Amniotic stem cell (primary cell): ENCODE results near the gene ZSWIM3.
A peak's percentile ranks its signal among the peaks of the same experiment; 100 is the strongest.
"Not testable (repeated sequence)": the region's sequence is repeated elsewhere in the genome, so short reads cannot be mapped to it uniquely, and the experiment has no call there.

ENCODE experiments used
- DNase-seq: peaks from one replicate; lab custom pipeline; 2025; lab: John Stamatoyannopoulos, UW

The ZSWIM3 gene

DNA sequence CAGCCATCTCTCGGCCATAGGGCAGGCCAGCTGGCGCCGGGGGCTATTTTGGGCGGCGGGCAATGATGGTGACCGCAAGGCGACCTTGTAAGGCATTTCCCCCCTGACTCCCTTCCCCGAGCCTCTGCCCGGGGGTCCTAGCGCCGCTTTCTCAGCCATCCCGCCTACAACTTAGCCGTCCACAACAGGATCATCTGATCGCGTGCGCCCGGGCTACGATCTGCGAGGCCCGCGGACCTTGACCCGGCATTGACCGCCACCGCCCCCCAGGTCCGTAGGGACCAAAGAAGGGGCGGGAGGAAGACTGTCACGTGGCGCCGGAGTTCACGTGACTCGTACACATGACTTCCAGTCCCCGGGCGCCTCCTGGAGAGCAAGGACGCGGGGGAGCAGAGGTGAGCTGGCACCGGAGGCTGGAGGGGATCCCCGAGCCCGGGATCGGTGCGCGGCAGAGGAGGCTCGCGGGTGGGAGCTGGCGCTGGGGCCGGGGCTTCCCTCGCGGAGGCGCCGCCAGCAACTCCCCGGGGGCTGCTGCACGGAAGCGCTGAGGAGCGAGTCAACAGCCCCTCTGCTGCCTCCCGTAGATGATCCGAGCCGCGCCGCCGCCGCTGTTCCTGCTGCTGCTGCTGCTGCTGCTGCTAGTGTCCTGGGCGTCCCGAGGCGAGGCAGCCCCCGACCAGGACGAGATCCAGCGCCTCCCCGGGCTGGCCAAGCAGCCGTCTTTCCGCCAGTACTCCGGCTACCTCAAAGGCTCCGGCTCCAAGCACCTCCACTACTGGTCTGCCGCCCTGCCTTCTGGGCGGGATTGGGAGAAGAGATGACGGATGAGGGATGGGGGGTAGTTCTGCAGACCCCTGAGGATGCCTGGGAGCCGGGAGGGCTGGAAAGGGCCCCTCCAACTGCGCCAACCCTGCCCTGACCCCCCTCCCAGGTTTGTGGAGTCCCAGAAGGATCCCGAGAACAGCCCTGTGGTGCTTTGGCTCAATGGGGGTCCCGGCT, 33.9 kb downstream of the ZSWIM3 start, which contains the start of the genes CTSA and NEURL2:
Gene CTSA (plus strand): TSS at position 351 of the 999 bp plus-strand sequence. CDS start 234 bp downstream, at position 585.
Gene NEURL2 (minus strand): TSS at position 224 of the 999 bp plus-strand sequence. CDS start 217 bp downstream, at position 7.
- DNase-seq, result peak; percentile 61

DNA sequence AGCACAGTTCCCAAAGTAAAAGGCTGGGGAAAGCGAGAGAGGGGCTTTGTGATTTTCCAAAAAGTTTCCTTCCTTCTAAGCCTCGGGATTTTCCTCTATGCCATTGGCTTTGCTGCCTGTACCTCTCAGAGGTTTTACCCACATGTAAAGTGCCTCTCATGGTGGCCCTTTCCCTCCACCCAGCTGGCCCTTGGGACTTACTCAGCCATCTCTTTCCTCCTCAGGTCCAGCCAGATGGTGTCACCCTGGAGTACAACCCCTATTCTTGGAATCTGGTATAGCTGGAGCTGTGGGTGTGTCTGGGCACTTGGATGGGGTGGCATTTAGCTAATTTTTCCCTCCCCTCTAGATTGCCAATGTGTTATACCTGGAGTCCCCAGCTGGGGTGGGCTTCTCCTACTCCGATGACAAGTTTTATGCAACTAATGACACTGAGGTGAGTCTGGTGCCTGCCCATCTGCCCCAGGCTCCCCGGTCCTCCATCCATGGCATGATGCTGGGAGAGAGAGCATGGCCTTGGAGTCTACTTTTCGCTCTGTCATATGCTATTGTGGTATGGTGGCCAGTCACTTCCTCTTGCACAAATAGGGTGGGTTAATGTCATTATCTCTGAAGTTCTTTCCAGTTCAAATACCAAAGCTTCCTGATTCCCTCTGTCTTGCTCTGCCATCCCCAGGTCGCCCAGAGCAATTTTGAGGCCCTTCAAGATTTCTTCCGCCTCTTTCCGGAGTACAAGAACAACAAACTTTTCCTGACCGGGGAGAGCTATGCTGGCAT, 34.8 kb downstream of the ZSWIM3 start:
- DNase-seq, result no peak

DNA sequence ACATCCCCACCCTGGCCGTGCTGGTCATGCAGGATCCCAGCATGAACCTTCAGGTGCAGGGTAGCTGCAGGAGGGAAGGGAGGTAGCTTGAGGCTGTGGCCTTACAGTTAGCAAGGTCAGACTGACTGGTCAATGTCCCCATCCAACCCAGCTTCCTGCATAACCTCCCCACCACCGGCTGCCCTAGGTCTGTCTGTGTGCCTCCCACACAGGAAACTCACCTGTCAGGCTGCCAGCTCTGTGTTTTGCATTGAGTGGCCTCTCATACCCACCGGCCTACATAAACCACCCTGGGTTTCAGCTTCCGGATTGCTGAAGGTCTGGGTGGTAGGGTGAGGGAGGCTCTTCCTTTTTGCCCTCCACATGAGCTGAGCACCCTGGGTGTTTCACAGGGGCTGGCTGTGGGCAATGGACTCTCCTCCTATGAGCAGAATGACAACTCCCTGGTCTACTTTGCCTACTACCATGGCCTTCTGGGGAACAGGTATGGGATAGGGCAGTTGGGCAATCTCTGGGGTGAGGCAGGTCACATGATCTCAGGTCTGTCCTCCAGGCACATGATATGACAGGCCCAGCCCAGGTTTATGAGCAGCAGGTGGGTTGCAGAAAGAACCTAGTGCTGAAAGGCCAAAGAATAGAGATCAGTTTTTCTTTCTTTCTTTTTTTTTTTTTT, 35.5 kb downstream of the ZSWIM3 start:
- DNase-seq, result no peak

DNA sequence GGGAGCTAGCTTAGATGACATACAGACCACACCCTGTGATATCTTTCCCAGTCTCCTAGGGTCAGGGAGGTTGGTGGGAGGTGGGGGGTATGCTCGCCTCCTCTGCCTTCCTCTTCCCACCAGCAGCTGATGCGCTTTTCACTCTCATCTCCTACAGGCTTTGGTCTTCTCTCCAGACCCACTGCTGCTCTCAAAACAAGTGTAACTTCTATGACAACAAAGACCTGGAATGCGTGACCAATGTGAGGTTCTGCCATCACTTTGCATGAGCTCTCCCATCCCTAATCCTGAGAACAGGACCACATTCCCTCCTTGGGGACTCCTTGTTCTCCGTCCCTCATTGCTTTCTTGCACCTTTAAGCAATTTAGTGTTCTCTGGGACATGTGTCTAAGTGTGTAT, 36.4 kb downstream of the ZSWIM3 start:
- no peak for DNase-seq

DNA sequence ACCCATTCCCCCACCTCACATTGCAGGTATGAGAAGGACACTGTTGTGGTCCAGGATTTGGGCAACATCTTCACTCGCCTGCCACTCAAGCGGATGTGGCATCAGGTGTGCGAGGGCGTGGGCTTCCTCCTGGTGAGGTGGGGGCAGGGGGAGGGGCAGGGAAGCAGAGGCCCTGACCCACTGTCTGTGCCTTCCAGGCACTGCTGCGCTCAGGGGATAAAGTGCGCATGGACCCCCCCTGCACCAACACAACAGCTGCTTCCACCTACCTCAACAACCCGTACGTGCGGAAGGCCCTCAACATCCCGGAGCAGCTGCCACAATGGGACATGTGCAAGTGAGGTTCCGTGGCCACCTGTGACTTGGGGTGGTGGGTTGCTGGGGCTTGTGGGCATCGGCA, 37.4 kb downstream of the ZSWIM3 start:
- DNase-seq, result no peak

DNA sequence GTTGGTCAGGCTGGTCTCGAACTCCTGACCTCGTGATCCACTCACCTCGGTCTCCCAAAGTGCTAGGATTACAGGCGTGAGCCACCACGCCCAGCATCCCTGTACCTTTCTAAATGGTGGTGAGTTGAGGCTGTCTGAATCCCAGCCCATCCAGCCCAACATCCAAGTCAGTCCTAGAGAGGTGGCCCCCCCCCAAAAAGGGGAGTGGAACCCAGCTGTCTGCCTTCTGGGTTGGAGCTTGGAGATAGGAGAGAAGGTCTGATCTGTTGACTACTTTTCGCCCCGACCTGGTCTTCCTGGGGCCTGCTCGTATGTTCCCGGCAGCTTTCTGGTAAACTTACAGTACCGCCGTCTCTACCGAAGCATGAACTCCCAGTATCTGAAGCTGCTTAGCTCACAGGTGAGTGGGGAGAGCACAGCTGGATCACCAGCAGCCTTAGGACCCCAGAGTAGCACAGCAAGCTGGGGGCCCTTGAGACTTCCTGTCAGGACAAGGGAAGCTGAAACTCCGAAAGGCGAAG, 39.3 kb downstream of the ZSWIM3 start:
- no peak for DNase-seq

DNA sequence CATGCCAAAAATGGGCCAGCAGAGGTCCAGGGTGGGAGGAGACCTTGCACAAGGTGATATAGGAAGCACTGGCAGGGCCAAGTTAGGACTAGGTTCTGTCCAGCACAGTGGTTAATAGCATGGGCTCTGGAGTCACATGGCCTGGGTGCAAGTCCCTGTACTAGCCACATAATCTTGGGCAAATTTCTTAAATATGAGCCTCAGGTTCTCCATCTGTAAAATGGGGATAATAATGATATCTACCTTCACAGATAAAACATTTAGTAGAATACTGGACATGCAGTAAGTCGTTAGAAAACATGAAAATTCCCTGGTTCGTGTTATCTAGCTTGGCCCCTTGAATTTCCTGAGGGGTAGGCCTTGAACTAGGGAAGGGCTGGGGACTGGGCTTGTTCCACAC, 39.9 kb downstream of the ZSWIM3 start:
- DNase-seq, result no peak

DNA sequence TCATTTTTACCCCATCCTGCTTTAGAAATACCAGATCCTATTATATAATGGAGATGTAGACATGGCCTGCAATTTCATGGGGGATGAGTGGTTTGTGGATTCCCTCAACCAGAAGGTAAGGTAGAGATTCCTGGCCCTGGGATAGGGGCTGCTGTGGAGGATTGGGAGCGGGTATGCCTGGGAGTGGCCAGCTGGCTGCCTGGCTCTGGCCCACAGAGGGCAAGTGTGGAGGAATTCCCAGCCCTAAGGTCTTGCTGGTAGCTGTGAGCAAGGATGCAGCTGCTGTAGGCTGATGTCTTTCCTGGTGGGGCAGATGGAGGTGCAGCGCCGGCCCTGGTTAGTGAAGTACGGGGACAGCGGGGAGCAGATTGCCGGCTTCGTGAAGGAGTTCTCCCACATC, 40.3 kb downstream of the ZSWIM3 start:
- no peak for DNase-seq

DNA sequence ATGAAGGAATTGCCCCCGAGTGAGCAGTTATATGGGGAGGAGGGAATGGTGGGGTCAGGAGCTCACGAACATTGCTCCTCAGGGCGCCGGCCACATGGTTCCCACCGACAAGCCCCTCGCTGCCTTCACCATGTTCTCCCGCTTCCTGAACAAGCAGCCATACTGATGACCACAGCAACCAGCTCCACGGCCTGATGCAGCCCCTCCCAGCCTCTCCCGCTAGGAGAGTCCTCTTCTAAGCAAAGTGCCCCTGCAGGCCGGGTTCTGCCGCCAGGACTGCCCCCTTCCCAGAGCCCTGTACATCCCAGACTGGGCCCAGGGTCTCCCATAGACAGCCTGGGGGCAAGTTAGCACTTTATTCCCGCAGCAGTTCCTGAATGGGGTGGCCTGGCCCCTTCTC, 40.9 kb downstream of the ZSWIM3 start:
- DNase-seq, result no peak

DNA sequence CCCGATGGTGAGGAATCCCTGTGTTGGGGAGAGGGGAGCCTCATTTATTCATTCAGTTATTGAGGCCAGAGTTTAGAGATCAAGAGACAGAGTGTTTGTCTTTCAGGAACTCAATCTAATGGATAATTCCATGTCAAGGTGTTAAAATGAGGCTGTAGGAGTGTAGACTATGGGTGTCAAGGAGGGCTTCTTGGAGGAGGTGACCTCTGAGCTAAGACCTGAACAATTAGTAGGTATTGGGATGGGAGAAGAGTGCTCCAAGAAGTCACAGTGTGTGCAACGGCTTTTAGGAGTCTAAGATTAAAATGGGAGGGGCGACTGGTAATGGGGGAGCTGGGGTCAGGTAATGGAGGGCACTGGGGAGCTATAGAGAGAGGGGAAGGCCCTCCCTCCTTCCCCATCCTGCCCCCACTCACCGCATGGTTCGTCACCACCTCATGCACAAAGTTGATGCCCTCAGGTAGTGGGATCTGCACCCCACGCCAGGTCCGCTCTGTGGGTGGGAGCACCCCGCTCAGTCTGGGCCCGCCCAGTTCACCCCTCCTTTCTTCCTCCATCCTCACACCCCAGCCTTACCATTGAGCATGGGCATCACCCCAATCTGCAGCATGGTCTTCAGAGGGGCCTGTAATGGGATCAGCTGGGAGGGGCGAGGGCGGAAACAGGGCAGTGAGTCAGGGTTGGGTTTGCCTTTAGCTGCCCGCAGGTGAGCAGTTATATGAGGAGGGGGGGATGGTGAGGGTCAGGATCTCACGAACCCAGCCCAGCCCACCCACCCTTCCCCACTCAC, 41.8 kb downstream of the ZSWIM3 start:
- DNase-seq, result no peak

DNA sequence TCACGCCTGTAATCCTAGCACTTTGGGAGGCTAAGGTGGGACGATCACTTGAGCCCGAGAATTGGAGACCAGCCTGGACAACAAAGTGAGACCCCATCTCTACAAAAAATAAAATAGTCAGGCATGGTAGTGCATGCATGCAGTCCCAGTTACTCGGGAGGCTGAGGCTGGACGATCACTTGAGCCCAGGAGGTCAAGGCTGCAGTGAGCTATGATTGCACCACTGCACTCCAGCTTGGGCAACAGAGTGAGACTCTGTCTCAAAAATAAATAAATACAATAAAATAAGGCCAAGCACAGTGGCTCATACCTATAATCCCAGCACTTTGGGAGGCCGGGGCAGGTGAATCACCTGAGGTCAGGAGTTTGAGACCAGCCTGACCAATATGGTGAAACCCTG, 43.9 kb downstream of the ZSWIM3 start:
- DNase-seq, result not testable (repeated sequence)

DNA sequence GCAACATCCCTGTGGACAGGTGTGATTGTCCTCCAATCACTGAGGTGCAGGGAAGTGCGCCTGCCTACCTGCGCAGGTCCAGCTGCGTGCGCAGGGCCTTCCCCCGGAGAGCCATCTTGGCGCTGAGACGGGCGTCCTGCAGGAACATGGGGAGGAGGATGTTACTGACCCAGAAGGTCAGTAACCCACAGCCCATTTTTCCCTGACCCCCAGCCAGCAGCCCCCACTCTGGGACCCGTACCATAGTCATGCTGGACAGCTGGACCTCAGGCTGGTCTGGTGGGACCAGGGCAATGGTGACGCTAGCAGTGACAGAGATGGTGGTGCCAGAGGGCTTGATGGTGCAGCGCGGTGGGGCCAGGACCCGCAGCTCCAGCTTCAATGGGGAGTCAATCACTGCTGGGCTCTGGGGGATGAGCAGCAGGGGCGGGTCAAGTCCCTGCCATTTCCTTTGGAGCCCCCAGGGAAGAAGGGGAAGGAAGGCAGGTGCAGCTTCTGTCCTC, 44.8 kb downstream of the ZSWIM3 start:
- no peak for DNase-seq

DNA sequence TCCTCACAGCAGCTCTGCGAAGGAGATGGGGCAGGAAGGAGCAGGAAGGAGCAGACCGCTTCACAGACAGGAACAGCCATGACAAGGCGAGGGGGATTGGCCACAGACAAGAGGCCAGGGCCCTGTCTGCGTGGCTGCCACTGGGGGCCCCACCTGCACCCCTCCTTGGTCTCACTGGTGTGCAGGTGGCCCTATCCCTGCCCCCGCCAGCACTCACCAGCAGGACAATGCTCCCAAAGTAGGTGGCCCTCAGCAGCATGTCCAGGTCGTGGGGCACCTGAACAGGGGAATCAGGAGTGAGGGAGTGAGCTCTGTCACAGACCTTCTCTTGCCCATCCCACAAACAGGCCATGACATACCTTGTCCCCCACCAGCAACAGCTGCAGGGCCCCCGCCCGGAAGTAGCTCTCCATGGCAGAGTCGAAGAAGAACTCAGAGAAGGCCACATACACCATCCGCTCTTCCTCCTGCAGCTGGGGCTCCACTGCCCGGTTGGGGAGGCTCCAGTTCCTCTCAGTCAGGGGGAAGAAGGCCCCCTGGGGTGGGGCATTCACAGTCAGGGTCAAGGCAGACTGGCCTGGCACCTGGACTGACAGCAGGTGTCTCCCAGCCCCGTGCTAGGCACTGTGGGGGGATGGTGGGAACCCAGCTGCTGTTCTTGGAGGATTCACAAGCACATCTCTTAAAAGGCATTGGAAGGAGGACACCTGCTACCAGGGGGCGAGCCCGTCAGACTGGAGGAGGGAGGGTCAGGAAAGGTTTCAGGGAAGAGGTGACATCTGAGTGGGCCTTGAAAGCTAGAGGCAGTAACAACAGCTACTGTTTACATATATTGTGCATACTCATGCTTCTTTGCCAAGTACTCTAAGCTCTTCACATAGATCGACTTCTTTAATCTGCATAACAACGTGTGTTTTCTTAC, 47.4 kb downstream of the ZSWIM3 start:
- DNase-seq, result no peak

DNA sequence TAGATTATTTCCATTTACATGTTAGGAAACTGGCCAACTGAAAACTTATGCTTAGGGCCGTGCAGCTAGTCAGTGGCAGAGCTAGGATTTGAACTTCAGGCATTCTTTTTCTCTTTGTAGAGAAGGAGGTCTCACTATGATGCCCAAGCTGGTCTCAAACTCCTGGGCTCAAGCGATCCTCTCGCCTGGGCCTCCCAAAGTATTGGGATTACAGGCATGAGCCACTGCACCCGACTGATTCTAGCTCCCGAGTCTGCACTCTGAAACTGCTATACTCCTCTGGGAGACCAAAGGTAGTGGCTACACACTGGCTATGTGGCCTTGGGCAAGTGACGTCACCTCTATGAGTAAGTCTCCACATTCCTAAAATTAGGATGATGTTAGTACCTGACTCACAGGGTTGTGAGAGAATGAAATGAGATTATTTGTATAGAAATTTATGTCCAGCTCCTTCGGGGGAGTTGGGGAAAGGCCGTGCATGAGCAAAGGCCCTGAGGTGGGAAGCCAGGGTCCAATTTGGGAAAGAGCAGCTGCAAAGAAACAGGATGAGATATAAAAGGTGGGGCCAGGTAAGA, 48.2 kb downstream of the ZSWIM3 start:
- peak; percentile 87 for DNase-seq

DNA sequence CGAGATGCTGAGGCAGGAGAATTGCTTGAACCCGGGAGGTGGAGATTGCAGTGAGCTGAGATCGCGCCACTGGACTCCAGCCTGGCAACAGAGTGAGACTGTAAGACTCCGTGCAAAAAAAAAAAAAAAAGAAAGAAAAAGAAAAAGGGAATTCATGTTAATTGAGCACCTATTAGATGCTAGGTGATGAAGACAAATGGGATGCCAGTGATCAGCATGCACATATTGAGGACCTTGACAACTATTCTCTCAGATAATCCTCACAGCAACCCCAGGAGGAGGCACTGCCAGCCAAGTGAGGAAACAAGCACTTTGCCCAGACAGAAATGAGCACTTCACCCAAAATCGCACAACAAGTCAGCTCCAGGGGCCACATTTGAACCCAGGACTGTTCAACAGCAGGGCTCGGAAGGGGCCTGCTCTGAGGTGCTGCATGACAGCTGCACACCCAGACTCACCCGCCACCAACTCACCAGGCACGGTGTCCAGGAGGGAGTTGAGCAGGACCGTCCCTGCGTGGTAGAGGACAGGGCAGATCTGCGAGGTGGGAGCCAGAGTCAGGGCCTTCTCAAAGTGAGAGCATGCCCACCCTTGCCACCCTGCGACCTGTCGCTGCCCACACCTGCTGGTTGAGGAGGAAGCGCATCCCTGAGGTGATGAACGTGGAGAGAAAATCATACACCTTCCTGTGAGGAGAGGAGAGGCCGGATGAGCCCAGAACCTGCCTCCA, 50.0 kb downstream of the ZSWIM3 start:
- no peak for DNase-seq

DNA sequence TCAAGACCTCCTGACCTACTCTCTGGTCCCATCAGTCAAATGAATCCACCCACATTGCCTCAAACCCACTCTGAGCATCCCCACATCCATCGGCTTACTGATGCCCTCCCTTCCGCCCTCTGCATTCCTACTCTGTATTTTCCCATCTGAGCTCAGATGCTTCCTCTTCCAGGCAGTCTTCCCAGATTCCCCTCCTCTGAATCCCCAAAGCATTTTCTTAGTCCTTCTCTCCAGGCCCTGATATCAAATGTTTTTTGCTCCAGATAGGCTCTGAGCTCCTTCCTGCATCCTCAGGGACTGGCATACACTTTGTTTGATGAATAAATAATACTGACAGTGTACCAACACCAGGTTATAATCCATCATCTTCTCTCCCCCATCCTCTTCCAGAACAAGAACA, 50.7 kb downstream of the ZSWIM3 start:
- no peak for DNase-seq

DNA sequence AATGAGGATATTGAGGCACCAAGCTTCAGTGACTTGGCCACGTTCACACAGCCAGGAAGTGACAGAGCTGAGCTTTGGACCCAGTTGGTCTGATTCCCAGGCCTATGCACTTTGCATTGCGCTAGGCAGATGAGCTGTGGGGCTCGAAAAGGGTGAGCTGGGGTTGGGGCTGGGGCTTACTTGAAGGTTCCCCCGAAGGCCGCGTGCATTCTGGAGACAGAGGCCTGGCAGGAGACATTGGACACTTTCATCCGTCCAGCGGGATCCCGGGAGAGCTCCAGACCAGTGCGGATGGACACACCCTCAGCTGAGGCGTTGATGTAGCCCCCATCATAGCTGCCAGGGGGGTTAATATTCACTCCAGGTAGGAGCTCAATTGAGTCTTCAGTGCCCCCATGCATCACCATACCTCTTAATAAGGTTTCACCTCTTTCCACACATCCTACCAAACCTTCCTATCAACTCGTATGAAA, 52.0 kb downstream of the ZSWIM3 start:
- DNase-seq, result no peak

DNA sequence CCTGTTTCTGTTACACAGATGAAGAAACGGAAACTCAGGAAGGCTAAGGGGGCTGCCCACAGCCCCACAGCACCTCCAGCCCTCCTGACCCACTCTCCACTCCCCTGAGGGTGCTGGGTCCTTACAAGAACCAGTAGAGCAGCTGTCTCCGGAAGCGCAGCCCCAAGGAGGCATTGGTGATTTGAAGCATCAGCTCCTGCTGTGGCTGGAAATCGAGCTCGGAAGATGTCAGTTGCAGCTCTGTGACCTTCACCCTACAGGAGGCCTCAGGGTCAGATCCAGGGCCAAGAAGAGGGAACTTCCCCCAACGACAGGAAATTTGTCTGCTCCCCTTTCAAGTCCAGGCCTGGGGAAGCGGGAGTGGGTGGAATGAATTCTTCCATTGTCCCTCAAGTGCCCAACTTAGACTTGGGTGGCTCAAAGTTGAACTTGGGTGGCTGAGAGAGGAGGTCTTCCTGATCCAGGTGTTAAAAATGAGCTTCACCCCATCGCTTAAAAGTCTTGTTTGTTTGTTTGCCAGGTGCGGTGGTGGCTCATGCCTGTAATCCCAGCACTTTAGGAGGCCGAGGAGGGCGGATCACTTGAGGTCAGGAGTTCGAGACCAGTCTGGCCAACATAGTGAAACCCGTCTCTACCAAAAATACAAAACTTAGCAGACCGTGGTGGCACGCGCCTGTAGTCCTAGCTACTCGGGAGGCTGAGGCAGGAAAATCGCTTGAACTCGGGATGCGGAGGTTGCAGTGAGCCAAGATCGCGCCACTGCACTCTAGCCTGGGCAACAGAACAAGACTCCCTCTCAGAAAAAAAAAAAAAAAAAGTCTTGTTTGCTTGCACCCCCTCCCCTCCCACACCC, 52.6 kb downstream of the ZSWIM3 start:
- no peak for DNase-seq
